GM12878 (cell line): Measurements from ENCODE around the gene CREB5. TPM values are rescaled to one million over a fixed set of nuclear protein-coding genes. Genes with fewer than 3 reads are reported as not detected.

Experiments
- E4F1 ChIP-seq: fragments of 450-650 bp; IDR thresholded peaks from 2 replicates; pipeline ENCODE4 v1.6.1; 2018; ENCODE audit warnings: borderline replicate concordance, mild to moderate bottlenecking; ENCODE audit not compliant: partially characterized antibody
- EP300 ChIP-seq, 2 experiments: fragments of 150-350 bp in 1 of 2; IDR thresholded peaks; 2 replicates each; pipeline ENCODE4 v1.6.1; 2011 to 2012; ENCODE audit warnings: low read depth in 2 of 2, low read length in 2 of 2, borderline replicate concordance in 1 of 2, improper control_type of control experiment in 1 of 2, inconsistent platforms in 1 of 2; ENCODE audit not compliant: control insufficient read depth in 1 of 2
- HDAC6 ChIP-seq: fragments of 200-600 bp; sonication (generic); IDR thresholded peaks from one replicate; pipeline ENCODE4 v1.8.0; 2017; ENCODE audit warnings: antibody characterized with exemption; ENCODE audit not compliant: unreplicated experiment
- IRF4 ChIP-seq: IDR thresholded peaks from 2 replicates; pipeline ENCODE4 v1.6.1; 2011; ENCODE audit warnings: low read depth, low read length
- JUNB ChIP-seq: IDR thresholded peaks from 2 replicates; pipeline ENCODE4 v1.6.1; 2016; ENCODE audit warnings: antibody characterized with exemption, mild to moderate bottlenecking
- LARP7 ChIP-seq: fragments of 450-650 bp; IDR thresholded peaks from 2 replicates; pipeline ENCODE4 v1.6.1; 2017; ENCODE audit warnings: mild to moderate bottlenecking
- MYC ChIP-seq: IDR thresholded peaks from 2 replicates; pipeline ENCODE4 v1.6.1; 2011; ENCODE audit warnings: mild to moderate bottlenecking, low read length, moderate library complexity, inconsistent platforms; ENCODE audit not compliant: insufficient read depth, insufficient replicate concordance, insufficient read length, severe bottlenecking
- PML ChIP-seq: IDR thresholded peaks from 2 replicates; pipeline ENCODE4 v1.6.1; 2012; ENCODE audit warnings: low read length, inconsistent platforms
- PRDM15 ChIP-seq: fragments of 450-650 bp; formaldehyde crosslinking; IDR thresholded peaks from 2 replicates; pipeline ENCODE4 v1.4.0; 2020; ENCODE audit warnings: mild to moderate bottlenecking, moderate library complexity
- RAD51 ChIP-seq: fragments of 450-650 bp; IDR thresholded peaks from 2 replicates; pipeline ENCODE4 v1.6.1; 2016; ENCODE audit warnings: moderate library complexity, mild to moderate bottlenecking, inconsistent platforms
- RUNX3 ChIP-seq: IDR thresholded peaks from 2 replicates; pipeline ENCODE4 v1.6.1; 2012; ENCODE audit warnings: low read length, inconsistent platforms
- SIN3A ChIP-seq: IDR thresholded peaks from 2 replicates; pipeline ENCODE4 v1.6.1; 2012; ENCODE audit warnings: low read depth, low read length, improper control_type of control experiment
- SUPT20H ChIP-seq: IDR thresholded peaks from 2 replicates; pipeline ENCODE4 v1.6.1; 2011; ENCODE audit warnings: low read depth, mild to moderate bottlenecking, low read length, moderate library complexity, borderline replicate concordance; ENCODE audit not compliant: control insufficient read depth
- TCF12 ChIP-seq: IDR thresholded peaks from 2 replicates; pipeline ENCODE4 v1.6.1; 2011; ENCODE audit warnings: low read depth, mild to moderate bottlenecking, low read length
- ZBED1 ChIP-seq: IDR thresholded peaks from 2 replicates; pipeline ENCODE4 v1.6.1; 2016; ENCODE audit warnings: borderline replicate concordance
- ZBTB33 ChIP-seq: fragments of 450-650 bp; IDR thresholded peaks from 2 replicates; pipeline ENCODE4 v1.6.1; 2017; ENCODE audit warnings: mild to moderate bottlenecking
- ZBTB4 ChIP-seq: fragments of 450-650 bp; formaldehyde crosslinking; IDR thresholded peaks from 2 replicates; pipeline ENCODE4 v1.4.0; 2022; ENCODE audit warnings: mild to moderate bottlenecking, moderate library complexity
- ZNF24 ChIP-seq: fragments of 450-650 bp; IDR thresholded peaks from 2 replicates; pipeline ENCODE4 v1.6.1; 2017; ENCODE audit warnings: antibody characterized with exemption, mild to moderate bottlenecking
- polyA plus RNA-seq, 11 experiments: library from polyadenylated mRNA; depleted of rRNA in 4 of 11; unstranded in 6 of 11; stranded (reverse) in 5 of 11; fragments of >200 nt; fragmentation: Nextera tagmentation in 4 of 11; fragmentation: Illumina TruSeq in 1 of 11; extraction: Ambion mirVana in 4 of 11; extraction: Trizol in 1 of 11; gene quantifications; 1 replicate in 1 of 11; 2 replicates in 10 of 11; pipeline versions ENCODE4 v1.2.1 to v1.2.3, GENCODE V29; 2011 to 2016; ENCODE audit warnings: inconsistent platforms in 2 of 11, missing spikeins in 2 of 11, low read depth in 1 of 11
- total RNA-seq, 4 experiments: library from RNA; depleted of rRNA in 3 of 4; stranded (reverse); fragments of >200 nt in 3 of 4; fragmentation: Illumina TruSeq in 1 of 4; extraction: Trizol in 1 of 4; gene quantifications; 2 replicates each; pipeline versions ENCODE4 v1.2.1 to v1.2.3, GENCODE V29; 2013 to 2021

The CREB5 gene
- total and polyA plus RNA-seq, 10 of the 15 experiments (the other 5 are each of a cell fraction or from before 2014, with no cell fraction given): 12.9 to 74.1 (median 53.0) TPM

GRCh38 chr7:28509251-28510025 is 97.1 kb downstream of the CREB5 start (continued):
- TF ChIP-seq PRDM15 (CRISPR knock-in tag) (no peak), ZBED1 (peak; percentile 54; the same call in 1 of the 2 replicates), HDAC6 (no peak), LARP7 (no peak), TCF12 (peak; percentile 83), IRF4 (peak; percentile 73), MYC (no peak), RAD51 (peak; percentile 87), RUNX3 (peak; percentile 80), E4F1 (no peak), PML (no peak; the same call in 1 of the 2 replicates), ZBTB4 (CRISPR knock-in tag) (no peak), ZBTB33 (no peak), ZNF24 (peak; percentile 25; the same call in 1 of the 2 replicates), EP300 (IDR thresholded peaks at IDR 0.05; ENCODE audit: borderline replicate concordance in 1 of 2, control insufficient read depth in 1 of 2, low read depth in 2 of 2, low read length in 2 of 2) (peak; percentile 65 to 74), JUNB (peak; percentile 83), SUPT20H (no peak), SIN3A (no peak)
